ENCODE data around the gene ALG5.

ALG5 gene

GRCh38 chr13:36999054-36999714 is at the start of gene ALG5:
Gene ALG5, minus strand, starts transcription at chr13:36999340. Its CDS starts 40 bp downstream, at chr13:36999300.
- H3K36me3 ChIP-seq (ENCODE audit: insufficient read depth, low read length): peaks cover 42% of the 10 kb centered on the region
- peak within 1 kb of the TSS; percentile 81 for H3K4me3 ChIP-seq
- H3K9me3 ChIP-seq (ENCODE audit: low read depth, low read length): no peaks in the 10 kb centered on the region
- TF ChIP-seq EZH2 (IDR thresholded peaks at IDR 0.05) (no peak), POLR2AphosphoS5 (IDR thresholded peaks at IDR 0.05; ENCODE audit: borderline replicate concordance, low read depth, low read length) (peak; percentile 86), FOXP2 (optimal IDR thresholded peaks at IDR 0.05; ENCODE audit: control extremely low read depth, extremely low read length, insufficient read depth) (no peak)
- H3K9ac ChIP-seq (ENCODE audit: insufficient read length): peak within 1 kb of the TSS; percentile 98
- DNase-seq (ENCODE audit: low read depth, low spot score): peak; percentile 53
- H3K27ac ChIP-seq: peak within 1 kb of the TSS; percentile 98

- TF ChIP-seq EZH2 (IDR thresholded peaks at IDR 0.05) (no peak), FOXP2 (optimal IDR thresholded peaks at IDR 0.05; ENCODE audit: control extremely low read depth, extremely low read length, insufficient read depth) (no peak), POLR2AphosphoS5 (IDR thresholded peaks at IDR 0.05; ENCODE audit: borderline replicate concordance, low read depth, low read length) (no peak)
- H3K36me3 ChIP-seq (ENCODE audit: insufficient read depth, low read length): peaks cover 58% of the 10 kb centered on the region
- H3K27ac ChIP-seq: no peak overlapping the region
- no peak for DNase-seq (ENCODE audit: low read depth, low spot score)
- no peaks in the 10 kb centered on the region for H3K9me3 ChIP-seq (ENCODE audit: low read depth, low read length)
- no peak overlapping the region for H3K4me3 ChIP-seq
- no peak overlapping the region for H3K9ac ChIP-seq (ENCODE audit: insufficient read length)
Observed at GRCh38 chr13:37047846-37048245, 48.7 kb upstream of the ALG5 start.

GRCh38 chr13:37047032-37047431 is 47.9 kb upstream of the ALG5 start:
- Histone ChIP-seq H3K27ac (no peak overlapping the region), H3K9me3 (ENCODE audit: low read depth, low read length) (no peaks in the 10 kb centered on the region), H3K4me3 (no peak overlapping the region), H3K36me3 (ENCODE audit: insufficient read depth, low read length) (peaks cover 64% of the 10 kb centered on the region), H3K9ac (ENCODE audit: insufficient read length) (no peak overlapping the region)
- TF ChIP-seq FOXP2 (optimal IDR thresholded peaks at IDR 0.05; ENCODE audit: control extremely low read depth, extremely low read length, insufficient read depth) (no peak), POLR2AphosphoS5 (IDR thresholded peaks at IDR 0.05; ENCODE audit: borderline replicate concordance, low read depth, low read length) (peak; percentile 49; the same call in 1 of the 2 replicates)
- peak; percentile 65 for DNase-seq (ENCODE audit: low read depth, low spot score)

GRCh38 chr13:37046062-37046461 is 46.9 kb upstream of the ALG5 start:
- Histone ChIP-seq H3K9ac (ENCODE audit: insufficient read length) (no peak overlapping the region), H3K9me3 (ENCODE audit: low read depth, low read length) (no peaks in the 10 kb centered on the region), H3K36me3 (ENCODE audit: insufficient read depth, low read length) (peaks cover 73% of the 10 kb centered on the region), H3K4me3 (no peak overlapping the region), H3K27ac (no peak overlapping the region)
- DNase-seq (ENCODE audit: low read depth, low spot score): no peak
- TF ChIP-seq EZH2 (IDR thresholded peaks at IDR 0.05) (no peak), FOXP2 (optimal IDR thresholded peaks at IDR 0.05; ENCODE audit: control extremely low read depth, extremely low read length, insufficient read depth) (no peak)

- Histone ChIP-seq H3K4me3 (no peak overlapping the region), H3K27ac (no peak overlapping the region), H3K36me3 (ENCODE audit: insufficient read depth, low read length) (peaks cover 94% of the 10 kb centered on the region), H3K9me3 (ENCODE audit: low read depth, low read length) (no peaks in the 10 kb centered on the region), H3K9ac (ENCODE audit: insufficient read length) (no peak overlapping the region)
- TF ChIP-seq FOXP2 (optimal IDR thresholded peaks at IDR 0.05; ENCODE audit: control extremely low read depth, extremely low read length, insufficient read depth) (no peak), EZH2 (IDR thresholded peaks at IDR 0.05) (no peak)
- DNase-seq (ENCODE audit: low read depth, low spot score): no peak
Observed at GRCh38 chr13:37040789-37041188, 41.6 kb upstream of the ALG5 start.

- Histone ChIP-seq H3K9me3 (ENCODE audit: low read depth, low read length) (no peaks in the 10 kb centered on the region), H3K27ac (no peak overlapping the region), H3K36me3 (ENCODE audit: insufficient read depth, low read length) (peaks cover 98% of the 10 kb centered on the region), H3K9ac (ENCODE audit: insufficient read length) (no peak overlapping the region), H3K4me3 (no peak overlapping the region)
- no peak for TF ChIP-seq EZH2 (IDR thresholded peaks at IDR 0.05)
- TF ChIP-seq FOXP2 (optimal IDR thresholded peaks at IDR 0.05; ENCODE audit: control extremely low read depth, extremely low read length, insufficient read depth): no peak
- no peak for TF ChIP-seq POLR2AphosphoS5 (IDR thresholded peaks at IDR 0.05; ENCODE audit: borderline replicate concordance, low read depth, low read length)
- DNase-seq (ENCODE audit: low read depth, low spot score): no peak
Observed at GRCh38 chr13:37039896-37040295, 40.8 kb upstream of the ALG5 start.

GRCh38 chr13:37037241-37037640 is 38.1 kb upstream of the ALG5 start:
- Histone ChIP-seq H3K9ac (ENCODE audit: insufficient read length) (no peak overlapping the region), H3K27ac (no peak overlapping the region), H3K4me3 (no peak overlapping the region), H3K36me3 (ENCODE audit: insufficient read depth, low read length) (peaks cover 98% of the 10 kb centered on the region), H3K9me3 (ENCODE audit: low read depth, low read length) (no peaks in the 10 kb centered on the region; the same call in 1 of the 2 replicates)
- no peak for TF ChIP-seq POLR2AphosphoS5 (IDR thresholded peaks at IDR 0.05; ENCODE audit: borderline replicate concordance, low read depth, low read length)
- TF ChIP-seq EZH2 (IDR thresholded peaks at IDR 0.05): no peak
- TF ChIP-seq FOXP2 (optimal IDR thresholded peaks at IDR 0.05; ENCODE audit: control extremely low read depth, extremely low read length, insufficient read depth): no peak
- DNase-seq (ENCODE audit: low read depth, low spot score): no peak

- Histone ChIP-seq H3K9me3 (ENCODE audit: low read depth, low read length) (no peaks in the 10 kb centered on the region; the same call in 1 of the 2 replicates), H3K9ac (ENCODE audit: insufficient read length) (no peak overlapping the region), H3K27ac (peak overlapping the region; percentile 22; the same call in 1 of the 2 replicates), H3K4me3 (no peak overlapping the region), H3K36me3 (ENCODE audit: insufficient read depth, low read length) (peaks cover 74% of the 10 kb centered on the region)
- TF ChIP-seq EZH2 (IDR thresholded peaks at IDR 0.05) (no peak), FOXP2 (optimal IDR thresholded peaks at IDR 0.05; ENCODE audit: control extremely low read depth, extremely low read length, insufficient read depth) (no peak), POLR2AphosphoS5 (IDR thresholded peaks at IDR 0.05; ENCODE audit: borderline replicate concordance, low read depth, low read length) (no peak)
- no peak for DNase-seq (ENCODE audit: low read depth, low spot score)
Observed at GRCh38 chr13:37029617-37030016, 30.5 kb upstream of the ALG5 start.

- TF ChIP-seq POLR2AphosphoS5 (IDR thresholded peaks at IDR 0.05; ENCODE audit: borderline replicate concordance, low read depth, low read length): no peak
- no peak for TF ChIP-seq EZH2 (IDR thresholded peaks at IDR 0.05)
- no peak for TF ChIP-seq FOXP2 (optimal IDR thresholded peaks at IDR 0.05; ENCODE audit: control extremely low read depth, extremely low read length, insufficient read depth)
- H3K4me3 ChIP-seq: no peak overlapping the region
- no peaks in the 10 kb centered on the region for H3K9me3 ChIP-seq (ENCODE audit: low read depth, low read length)
- H3K36me3 ChIP-seq (ENCODE audit: insufficient read depth, low read length): peaks cover 74% of the 10 kb centered on the region
- H3K27ac ChIP-seq: no peak overlapping the region
- H3K9ac ChIP-seq (ENCODE audit: insufficient read length): no peak overlapping the region
- no peak for DNase-seq (ENCODE audit: low read depth, low spot score)
Observed at GRCh38 chr13:37027639-37028038, 28.5 kb upstream of the ALG5 start.
